ENCODE results near the gene GRAMD2B.

GRAMD2B gene

GRCh38 chr5:126543009-126543408 lies 119.8 kb downstream of the GRAMD2B start:
- DNase-seq (ENCODE audit: low read depth) = no peak

- DNase-seq (ENCODE audit: low read depth) = no peak
Measured at GRCh38 chr5:126543660-126544059, 120.5 kb downstream of the GRAMD2B start.
